HL-60 (cell line): Measurements from ENCODE around the gene SARDH.
"Not testable (repeated sequence)": the region's sequence is repeated elsewhere in the genome, so short reads cannot be mapped to it uniquely, and the experiment has no call there.

Experiments used
- DNase-seq, 2 experiments: peaks; one replicate each; pipeline ENCODE4 v3.0.0-alpha.2; 2010 to 2020; ENCODE audit warnings: low read depth in 1 of 2, low spot score in 1 of 2
- H3K27ac ChIP-seq: fragments of 250-450 bp; sonication (Bioruptor Pico); replicated peaks from 2 replicates; pipeline ENCODE4 v1.5.1; 2020; ENCODE audit warnings: mild to moderate bottlenecking, moderate library complexity
- H3K27me3 ChIP-seq: fragments of 250-450 bp; sonication (Bioruptor Pico); 2 replicates; pipeline ENCODE4 v1.5.1; 2021; ENCODE audit warnings: mild to moderate bottlenecking, moderate library complexity; ENCODE audit not compliant: insufficient read depth, poor library complexity, severe bottlenecking
- H3K4me3 ChIP-seq: replicated peaks from 2 replicates; pipeline ENCODE4 v1.5.1; 2011; ENCODE audit warnings: mild to moderate bottlenecking, control low read depth, low read length; ENCODE audit not compliant: insufficient read depth
- CTCF ChIP-seq: IDR thresholded peaks from one replicate; pipeline ENCODE4 v1.5.1; 2011; ENCODE audit warnings: low read length, control low read depth, inconsistent platforms; ENCODE audit not compliant: insufficient read depth
- GABPA ChIP-seq: IDR thresholded peaks from 2 replicates; pipeline ENCODE4 v1.6.1; 2012; ENCODE audit warnings: low read depth
- POLR2AphosphoS5 ChIP-seq: IDR thresholded peaks from 2 replicates; pipeline ENCODE4 v1.6.1; 2012; ENCODE audit warnings: low read depth
- REST ChIP-seq: IDR thresholded peaks from 2 replicates; pipeline ENCODE4 v1.6.1; 2012; ENCODE audit warnings: low read depth; ENCODE audit not compliant: insufficient replicate concordance
- SPI1 ChIP-seq: IDR thresholded peaks from 2 replicates; pipeline ENCODE4 v1.6.1; 2012; ENCODE audit warnings: low read depth, mild to moderate bottlenecking, borderline replicate concordance

SARDH gene

GRCh38 chr9:133677126-133678010, 60.8 kb downstream of the SARDH start:
- no peak for TF ChIP-seq REST
- no peak for TF ChIP-seq GABPA
- H3K27ac ChIP-seq = no peak overlapping the region
- H3K27me3 ChIP-seq = no peaks in the 10 kb centered on the region
- DNase-seq = no peak
- no peak overlapping the region for H3K4me3 ChIP-seq

DNA sequence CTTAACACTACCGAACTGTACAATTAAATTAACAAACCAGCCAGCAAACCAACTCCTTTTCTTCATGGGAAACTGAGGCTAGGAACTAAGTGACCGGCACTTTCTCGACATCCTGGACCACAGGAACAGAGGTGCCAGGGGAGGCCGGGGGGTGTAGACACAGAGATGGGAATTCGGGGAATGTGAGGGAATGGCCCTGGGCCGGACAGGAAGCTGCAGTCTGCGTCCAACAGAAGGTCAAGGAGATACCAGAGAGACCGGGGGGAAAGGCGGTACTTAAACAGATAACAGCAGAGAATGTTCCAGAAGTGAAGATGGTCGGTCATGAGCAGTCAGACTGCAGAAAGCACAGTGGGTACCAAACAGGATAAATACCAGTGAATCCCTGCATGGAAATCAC, 61.7 kb downstream of the SARDH start:
- no peak for TF ChIP-seq REST
- no peak for TF ChIP-seq CTCF
- no peak for TF ChIP-seq GABPA
- TF ChIP-seq POLR2AphosphoS5 = no peak
- H3K27me3 ChIP-seq = no peaks in the 10 kb centered on the region
- no peak for DNase-seq
- H3K4me3 ChIP-seq = no peak overlapping the region
- no peak overlapping the region for H3K27ac ChIP-seq

GRCh38 chr9:133675796-133676195, 62.4 kb downstream of the SARDH start:
- H3K4me3 ChIP-seq, H3K27me3 ChIP-seq, DNase-seq, H3K27ac ChIP-seq: not testable (repeated sequence)

DNA sequence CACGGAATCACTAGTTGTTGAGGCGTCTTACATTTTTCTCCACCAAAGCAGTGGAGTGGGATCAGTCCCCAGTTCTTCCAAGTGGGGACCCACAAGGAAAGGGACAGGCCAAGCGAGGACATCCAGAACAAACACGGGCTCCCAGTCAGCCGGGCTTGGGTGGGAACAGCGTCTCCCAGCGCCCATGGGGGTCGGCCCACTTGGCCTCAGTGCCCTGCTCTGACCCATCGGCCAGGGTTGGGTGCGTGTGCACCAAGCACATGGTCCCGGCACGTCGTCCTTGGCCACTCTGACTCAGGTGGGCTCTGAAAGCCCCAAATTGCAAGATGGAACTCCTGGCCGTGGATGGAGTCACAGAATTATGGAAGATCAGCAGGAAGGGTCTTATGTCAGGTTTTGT, 64.1 kb downstream of the SARDH start:
- Histone ChIP-seq H3K27ac (no peak overlapping the region), H3K4me3 (no peak overlapping the region), H3K27me3 (no peaks in the 10 kb centered on the region)
- TF ChIP-seq SPI1 (no peak), GABPA (no peak), REST (no peak), CTCF (no peak), POLR2AphosphoS5 (no peak)
- no peak for DNase-seq
